A549 (cell line): ENCODE results near the gene NBEAL2. TPM values are rescaled to one million over a fixed set of nuclear protein-coding genes. Genes with fewer than 3 reads are reported as not detected.

ENCODE experiments used
- ATAC-seq, 2 experiments: fragments of 200-7000 bp in 1 of 2; fragments of >200 bp in 1 of 2; cut with Nextera tagmentation in 1 of 2; cut with Tn5 transposase in 1 of 2; 3 replicates each; pipeline versions ENCODE4 v1.8.0 to v1.9.1; 2018 to 2020; ENCODE audit warnings: mild to moderate bottlenecking in 1 of 2, moderate library complexity in 1 of 2
- CTCF ChIA-PET: fragments of 300-600 bp; sonication (Branson Sonifier 250); formaldehyde crosslinking; extraction: SDS; loops from one replicate; lab custom pipeline; 2021; ENCODE audit warnings: antibody characterized with exemption, inconsistent platforms; lab: Yijun Ruan, JAX
- POLR2A ChIA-PET: fragments of 350-600 bp; formaldehyde crosslinking; extraction: SDS; loops from one replicate; lab custom pipeline; 2021; ENCODE audit warnings: antibody characterized with exemption, inconsistent platforms; lab: Yijun Ruan, JAX
- DNase-seq, 2 experiments: peaks; one replicate each; pipeline versions ENCODE4 v3.0.0 to v3.0.0-alpha.2; 2011 to 2016; ENCODE audit warnings: low read depth in 1 of 2, low spot score in 1 of 2
- FAIRE-seq: peaks from 2 replicates; lab custom pipeline; 2011; peaks lifted over from hg19 to GRCh38; lab: Jason Lieb, UNC
- H3K27ac ChIP-seq, 2 experiments: fragments of >200 bp; sonication (Bioruptor Twin); formaldehyde crosslinking; 3 replicates each; pipeline ENCODE4 v1.5.1; 2016 to 2017
- H3K4me1 ChIP-seq: fragments of >200 bp; sonication (Bioruptor Twin); formaldehyde crosslinking; 3 replicates; pipeline ENCODE4 v1.6.1; 2016
- H3K4me2 ChIP-seq: fragments of >200 bp; sonication (Bioruptor Twin); formaldehyde crosslinking; 3 replicates; pipeline ENCODE4 v1.6.1; 2016
- H3K4me3 ChIP-seq: fragments of >200 bp; sonication (Bioruptor Twin); formaldehyde crosslinking; 3 replicates; pipeline ENCODE4 v1.5.1; 2016
- H3K9me3 ChIP-seq: fragments of >200 bp; sonication (Bioruptor Twin); formaldehyde crosslinking; 3 replicates; pipeline ENCODE4 v1.6.1; 2016
- BCL3 ChIP-seq: fragments of >200 bp; sonication (Bioruptor Twin); formaldehyde crosslinking; IDR thresholded peaks from 3 replicates; pipeline ENCODE4 v1.6.1; 2016
- BHLHE40 ChIP-seq: IDR thresholded peaks from 2 replicates; pipeline ENCODE4 v1.6.1; 2012; ENCODE audit warnings: low read depth, low read length, inconsistent platforms
- CBX8 ChIP-seq: fragments of 200-600 bp; sonication (generic); IDR thresholded peaks from 2 replicates; pipeline ENCODE4 v1.6.1; 2016
- CEBPB ChIP-seq, 2 experiments: fragments of >200 bp in 1 of 2; sonication (Bioruptor Twin) in 1 of 2; formaldehyde crosslinking in 1 of 2; IDR thresholded peaks; 2 replicates each; pipeline ENCODE4 v1.6.1; 2012 to 2016
- CHD4 ChIP-seq: fragments of 200-600 bp; sonication (generic); IDR thresholded peaks from 2 replicates; pipeline ENCODE4 v1.6.1; 2016; ENCODE audit warnings: antibody characterized with exemption, mild to moderate bottlenecking, borderline replicate concordance
- E2F6 ChIP-seq: IDR thresholded peaks from 2 replicates; pipeline ENCODE4 v1.6.1; 2012; ENCODE audit warnings: low read depth, borderline replicate concordance
- EHMT2 ChIP-seq: fragments of 200-600 bp; sonication (generic); IDR thresholded peaks from 2 replicates; pipeline ENCODE4 v1.6.1; 2016; ENCODE audit warnings: antibody characterized with exemption, low read depth, mild to moderate bottlenecking, moderate library complexity
- EP300 ChIP-seq, 2 experiments: fragments of >200 bp; sonication (Bioruptor Twin); formaldehyde crosslinking; IDR thresholded peaks; 2 replicates in 1 of 2; 3 replicates in 1 of 2; pipeline ENCODE4 v1.6.1; 2016 to 2017
- ESRRA ChIP-seq: fragments of 150-350 bp; IDR thresholded peaks from 2 replicates; pipeline ENCODE4 v1.6.1; 2014; ENCODE audit warnings: mild to moderate bottlenecking, low read length, borderline replicate concordance
- FOSL2 ChIP-seq, 2 experiments: fragments of 450-650 bp in 1 of 2; fragments of >200 bp in 1 of 2; sonication (Bioruptor Twin) in 1 of 2; formaldehyde crosslinking; IDR thresholded peaks; 2 replicates each; pipeline versions ENCODE4 v1.5.0 to v1.6.1; 2016 to 2020; ENCODE audit warnings: mild to moderate bottlenecking in 1 of 2, moderate library complexity in 1 of 2
- HOXB13 ChIP-seq: fragments of 250-450 bp; sonication (Bioruptor Pico); IDR thresholded peaks from 2 replicates; pipeline ENCODE4 v1.5.0; 2020; ENCODE audit warnings: low read depth, mild to moderate bottlenecking, moderate library complexity
- HOXB5 ChIP-seq: fragments of 250-450 bp; sonication (Bioruptor Pico); IDR thresholded peaks from 2 replicates; pipeline ENCODE4 v1.5.0; 2020; ENCODE audit warnings: mild to moderate bottlenecking, moderate library complexity
- KDM1A ChIP-seq: fragments of 200-600 bp; sonication (generic); IDR thresholded peaks from 2 replicates; pipeline ENCODE4 v1.6.1; 2016; ENCODE audit warnings: low read depth, mild to moderate bottlenecking
- MYC ChIP-seq: IDR thresholded peaks from 2 replicates; pipeline ENCODE4 v1.6.1; 2012; ENCODE audit warnings: mild to moderate bottlenecking, inconsistent platforms, low read length, improper control_type of control experiment, borderline replicate concordance
- NFE2L2 ChIP-seq: fragments of 150-350 bp; conservative IDR thresholded peaks from 2 replicates; pipeline ENCODE4 v1.6.1; 2014; ENCODE audit warnings: low read length
- PBX3 ChIP-seq: IDR thresholded peaks from 2 replicates; pipeline ENCODE4 v1.6.1; 2012
- POLR2A ChIP-seq: IDR thresholded peaks from 2 replicates; pipeline ENCODE4 v1.6.1; 2012; ENCODE audit warnings: mild to moderate bottlenecking, low read length
- RAD21 ChIP-seq, 2 experiments: fragments of >200 bp in 1 of 2; sonication (Bioruptor Twin) in 1 of 2; formaldehyde crosslinking in 1 of 2; IDR thresholded peaks in 1 of 2; conservative IDR thresholded peaks in 1 of 2; 2 replicates in 1 of 2; 3 replicates in 1 of 2; pipeline ENCODE4 v1.6.1; 2012 to 2018; ENCODE audit warnings: inconsistent platforms in 1 of 2
- RARB ChIP-seq: fragments of 250-450 bp; sonication (Bioruptor Pico); IDR thresholded peaks from 2 replicates; pipeline ENCODE4 v1.8.0; 2021; ENCODE audit warnings: mild to moderate bottlenecking, moderate library complexity
- RCOR1 ChIP-seq: fragments of 150-350 bp; IDR thresholded peaks from 2 replicates; pipeline ENCODE4 v1.6.1; 2014; ENCODE audit warnings: antibody characterized with exemption, low read length, low read depth
- RFX5 ChIP-seq: fragments of 450-650 bp; IDR thresholded peaks from 2 replicates; pipeline ENCODE4 v1.7.1; 2014; ENCODE audit warnings: antibody characterized with exemption, mild to moderate bottlenecking, moderate library complexity
- RNF2 ChIP-seq: fragments of 200-600 bp; sonication (generic); IDR thresholded peaks from 2 replicates; pipeline ENCODE4 v1.6.1; 2016; ENCODE audit warnings: low read depth, mild to moderate bottlenecking, antibody characterized with exemption, moderate library complexity, borderline replicate concordance
- SMC3 ChIP-seq: fragments of >200 bp; sonication (Bioruptor Twin); formaldehyde crosslinking; IDR thresholded peaks from 3 replicates; pipeline ENCODE4 v1.6.1; 2018; ENCODE audit warnings: inconsistent platforms
- SREBF2 ChIP-seq: fragments of 450-650 bp; IDR thresholded peaks from 2 replicates; pipeline ENCODE4 v1.6.1; 2014; ENCODE audit warnings: mild to moderate bottlenecking, moderate library complexity
- TFCP2L1 ChIP-seq: fragments of 250-450 bp; sonication (Bioruptor Pico); IDR thresholded peaks from 2 replicates; pipeline ENCODE4 v1.5.0; 2021; ENCODE audit warnings: mild to moderate bottlenecking
- USF2 ChIP-seq: fragments of 450-650 bp; IDR thresholded peaks from 2 replicates; pipeline ENCODE4 v1.6.1; 2014; ENCODE audit warnings: antibody characterized with exemption
- ZFP36 ChIP-seq: fragments of 450-650 bp; IDR thresholded peaks from 2 replicates; pipeline ENCODE4 v1.6.1; 2014; ENCODE audit warnings: borderline replicate concordance; ENCODE audit not compliant: partially characterized antibody
- ZNF302 ChIP-seq: fragments of 250-450 bp; sonication (Bioruptor Pico); IDR thresholded peaks from 2 replicates; pipeline ENCODE4 v1.9.0; 2021; ENCODE audit warnings: inconsistent platforms, mild to moderate bottlenecking, moderate library complexity
- ZSCAN20 ChIP-seq: fragments of 250-450 bp; sonication (Bioruptor Pico); IDR thresholded peaks from 2 replicates; pipeline ENCODE4 v1.8.0; 2022; ENCODE audit warnings: mild to moderate bottlenecking, moderate library complexity
- WGBS: methylation state at CpG from one replicate; pipeline ENCODE4 v1.1.6; 2017; ENCODE audit errors: missing lambda C conversion rate; 5-methylcytosine and 5-hydroxymethylcytosine counted together
- polyA plus RNA-seq, 4 experiments: library from polyadenylated mRNA; depleted of rRNA in 3 of 4; stranded (reverse); fragments of >200 nt; fragmentation: RNase III in 1 of 4; extraction: RNeasy Plus Mini Kit Qiagen cat#74134 plus additional on column Dnase treatment in 1 of 4; gene quantifications; 2 replicates in 3 of 4; 3 replicates in 1 of 4; pipeline ENCODE4 v1.2.3, GENCODE V29; 2011 to 2017

The NBEAL2 gene
- polyA plus RNA-seq, 2 of the 4 experiments (the other 2 are of a cell fraction), result 9.6 to 47.3 TPM

GRCh38 chr3:46971151-46971550, 8.3 kb upstream of the NBEAL2 start:
- no peak for FAIRE-seq
- Histone ChIP-seq H3K27ac (peak overlapping the region; percentile 76 to 80), H3K4me2 (peak overlapping the region; percentile 81), H3K4me1 (peaks cover 72% of the 10 kb centered on the region), H3K9me3 (no peaks in the 10 kb centered on the region), H3K4me3 (peak overlapping the region; percentile 21; the same call in 1 of the 3 replicates)
- ChIA-PET CTCF (interaction anchor here (0.8 kb wide), 1 partner anchor 47 kb away, joined by 4 read pairs; no protein-coding TSS in a partner anchor), POLR2A (no interaction called here)
- DNase-seq, result no peak
- peak in 1 of 2 experiments; percentile 16; a peak in 3 of 6 replicates for ATAC-seq
- no peak for TF ChIP-seq BCL3
- no peak for TF ChIP-seq RNF2
- TF ChIP-seq USF2, result no peak
- TF ChIP-seq MYC, result no peak
- no peak for TF ChIP-seq BHLHE40
- no peak for TF ChIP-seq EP300 (IDR thresholded peaks at IDR 0.05)
- TF ChIP-seq KDM1A, result no peak
- TF ChIP-seq SREBF2, result no peak
- no peak for TF ChIP-seq ZNF302
- TF ChIP-seq RARB (CRISPR knock-in tag), result no peak
- no peak for TF ChIP-seq PBX3
- TF ChIP-seq RAD21 (conservative IDR thresholded peaks at IDR 0.05 in 1 of 2, IDR thresholded peaks at IDR 0.05 in 1 of 2), result no peak
- no peak for TF ChIP-seq HOXB5 (CRISPR knock-in tag)
- TF ChIP-seq E2F6, result no peak
- TF ChIP-seq TFCP2L1 (CRISPR knock-in tag), result no peak
- no peak for TF ChIP-seq HOXB13
- TF ChIP-seq ZFP36, result no peak
- TF ChIP-seq ZSCAN20 (CRISPR knock-in tag), result no peak
- TF ChIP-seq SMC3, result no peak
- TF ChIP-seq CHD4, result no peak
- WGBS, result 56% methylated on average over 6 of the region's 6 CpGs

GRCh38 chr3:46971742-46972141, 7.7 kb upstream of the NBEAL2 start:
- no peak for FAIRE-seq
- CTCF ChIA-PET, result no interaction called here

More at GRCh38 chr3:46971742-46972141, 7.7 kb upstream of the NBEAL2 start:
- peak overlapping the region; percentile 76 to 80; a peak in 4 of 6 replicates for H3K27ac ChIP-seq
- DNase-seq, result no peak
- H3K4me1 ChIP-seq, result peaks cover 68% of the 10 kb centered on the region
- H3K4me3 ChIP-seq, result no peak overlapping the region
- no peak for TF ChIP-seq ESRRA
- no peak for TF ChIP-seq NFE2L2
- TF ChIP-seq RNF2, result no peak
- TF ChIP-seq EHMT2, result no peak
- no peak for TF ChIP-seq FOSL2 (IDR thresholded peaks at IDR 0.05)
- TF ChIP-seq FOSL2 (CRISPR knock-in tag; IDR thresholded peaks at IDR 0.05), result no peak
- no peak for TF ChIP-seq RFX5
- TF ChIP-seq MYC, result no peak
- no peak for TF ChIP-seq POLR2A
- TF ChIP-seq RCOR1, result no peak
- TF ChIP-seq CEBPB (IDR thresholded peaks at IDR 0.05), result no peak
- no peak for TF ChIP-seq HOXB13
- TF ChIP-seq CBX8, result no peak
- TF ChIP-seq EP300 (IDR thresholded peaks at IDR 0.05), result no peak
- TF ChIP-seq KDM1A, result no peak
- peak overlapping the region; percentile 81 for H3K4me2 ChIP-seq
- no peaks in the 10 kb centered on the region for H3K9me3 ChIP-seq
- ATAC-seq, result no peak
- POLR2A ChIA-PET, result no interaction called here
- WGBS, result 100% methylated on average over 1 of the region's 1 CpG
